ENCODE results near the gene TBX2.

DNA sequence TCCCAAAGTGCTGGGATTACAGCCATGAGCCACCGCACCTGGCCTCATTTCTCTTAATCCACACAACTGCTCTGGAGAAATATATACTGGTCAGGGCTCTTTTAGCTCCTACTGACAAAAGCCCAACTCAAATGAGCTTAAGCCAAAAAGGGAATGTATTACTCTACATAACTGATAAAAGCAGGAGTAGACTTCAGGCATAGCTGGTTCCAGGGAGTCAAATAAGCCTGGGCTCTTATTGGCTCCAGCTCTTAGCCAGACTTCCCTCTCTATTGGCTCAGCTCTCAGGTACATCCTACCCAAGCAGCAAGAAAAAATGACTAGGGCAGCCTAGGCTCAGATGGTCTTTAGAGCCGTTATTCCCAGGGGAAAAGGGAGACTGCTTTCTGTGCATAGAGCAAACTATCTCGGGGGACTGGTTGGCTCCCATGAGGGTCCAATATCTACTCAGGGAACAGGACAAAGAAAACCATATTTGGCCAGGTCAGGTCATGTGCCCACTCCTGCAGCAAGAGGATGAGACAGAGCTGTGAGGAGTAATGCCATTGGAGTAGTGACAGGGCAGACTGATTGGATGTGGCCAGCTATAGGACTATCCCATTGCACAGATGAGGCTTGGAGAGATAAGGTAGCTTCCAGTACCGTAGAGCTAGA is 21.2 kb downstream of the TBX2 start:
- TF ChIP-seq, protein P1, sequence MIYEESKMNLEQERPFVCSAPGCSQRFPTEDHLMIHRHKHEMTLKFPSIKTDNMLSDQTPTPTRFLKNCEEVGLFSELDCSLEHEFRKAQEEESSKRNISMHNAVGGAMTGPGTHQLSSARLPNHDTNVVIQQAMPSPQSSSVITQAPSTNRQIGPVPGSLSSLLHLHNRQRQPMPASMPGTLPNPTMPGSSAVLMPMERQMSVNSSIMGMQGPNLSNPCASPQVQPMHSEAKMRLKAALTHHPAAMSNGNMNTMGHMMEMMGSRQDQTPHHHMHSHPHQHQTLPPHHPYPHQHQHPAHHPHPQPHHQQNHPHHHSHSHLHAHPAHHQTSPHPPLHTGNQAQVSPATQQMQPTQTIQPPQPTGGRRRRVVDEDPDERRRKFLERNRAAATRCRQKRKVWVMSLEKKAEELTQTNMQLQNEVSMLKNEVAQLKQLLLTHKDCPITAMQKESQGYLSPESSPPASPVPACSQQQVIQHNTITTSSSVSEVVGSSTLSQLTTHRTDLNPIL (CRISPR knock-in tag; IDR thresholded peaks at IDR 0.05; ENCODE audit: low read depth), result no peak
- no peak for TF ChIP-seq ARNTL (CRISPR knock-in tag; IDR thresholded peaks at IDR 0.05; ENCODE audit: borderline replicate concordance, low read depth)
- TF ChIP-seq ZNF70 (CRISPR knock-in tag; IDR thresholded peaks at IDR 0.05), result no peak
- TF ChIP-seq ISL1 (CRISPR knock-in tag; IDR thresholded peaks at IDR 0.05), result no peak
- no peak for TF ChIP-seq GLIS3 (CRISPR knock-in tag; IDR thresholded peaks at IDR 0.05)
- TF ChIP-seq ZFP30 (CRISPR knock-in tag; IDR thresholded peaks at IDR 0.05), result no peak
- TF ChIP-seq, protein P2, sequence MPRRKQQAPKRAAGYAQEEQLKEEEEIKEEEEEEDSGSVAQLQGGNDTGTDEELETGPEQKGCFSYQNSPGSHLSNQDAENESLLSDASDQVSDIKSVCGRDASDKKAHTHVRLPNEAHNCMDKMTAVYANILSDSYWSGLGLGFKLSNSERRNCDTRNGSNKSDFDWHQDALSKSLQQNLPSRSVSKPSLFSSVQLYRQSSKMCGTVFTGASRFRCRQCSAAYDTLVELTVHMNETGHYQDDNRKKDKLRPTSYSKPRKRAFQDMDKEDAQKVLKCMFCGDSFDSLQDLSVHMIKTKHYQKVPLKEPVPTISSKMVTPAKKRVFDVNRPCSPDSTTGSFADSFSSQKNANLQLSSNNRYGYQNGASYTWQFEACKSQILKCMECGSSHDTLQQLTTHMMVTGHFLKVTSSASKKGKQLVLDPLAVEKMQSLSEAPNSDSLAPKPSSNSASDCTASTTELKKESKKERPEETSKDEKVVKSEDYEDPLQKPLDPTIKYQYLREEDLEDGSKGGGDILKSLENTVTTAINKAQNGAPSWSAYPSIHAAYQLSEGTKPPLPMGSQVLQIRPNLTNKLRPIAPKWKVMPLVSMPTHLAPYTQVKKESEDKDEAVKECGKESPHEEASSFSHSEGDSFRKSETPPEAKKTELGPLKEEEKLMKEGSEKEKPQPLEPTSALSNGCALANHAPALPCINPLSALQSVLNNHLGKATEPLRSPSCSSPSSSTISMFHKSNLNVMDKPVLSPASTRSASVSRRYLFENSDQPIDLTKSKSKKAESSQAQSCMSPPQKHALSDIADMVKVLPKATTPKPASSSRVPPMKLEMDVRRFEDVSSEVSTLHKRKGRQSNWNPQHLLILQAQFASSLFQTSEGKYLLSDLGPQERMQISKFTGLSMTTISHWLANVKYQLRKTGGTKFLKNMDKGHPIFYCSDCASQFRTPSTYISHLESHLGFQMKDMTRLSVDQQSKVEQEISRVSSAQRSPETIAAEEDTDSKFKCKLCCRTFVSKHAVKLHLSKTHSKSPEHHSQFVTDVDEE (CRISPR knock-in tag; IDR thresholded peaks at IDR 0.05), result no peak
- TF ChIP-seq BACH2 (CRISPR knock-in tag; IDR thresholded peaks at IDR 0.05; ENCODE audit: borderline replicate concordance), result no peak
- TF ChIP-seq, protein P3, sequence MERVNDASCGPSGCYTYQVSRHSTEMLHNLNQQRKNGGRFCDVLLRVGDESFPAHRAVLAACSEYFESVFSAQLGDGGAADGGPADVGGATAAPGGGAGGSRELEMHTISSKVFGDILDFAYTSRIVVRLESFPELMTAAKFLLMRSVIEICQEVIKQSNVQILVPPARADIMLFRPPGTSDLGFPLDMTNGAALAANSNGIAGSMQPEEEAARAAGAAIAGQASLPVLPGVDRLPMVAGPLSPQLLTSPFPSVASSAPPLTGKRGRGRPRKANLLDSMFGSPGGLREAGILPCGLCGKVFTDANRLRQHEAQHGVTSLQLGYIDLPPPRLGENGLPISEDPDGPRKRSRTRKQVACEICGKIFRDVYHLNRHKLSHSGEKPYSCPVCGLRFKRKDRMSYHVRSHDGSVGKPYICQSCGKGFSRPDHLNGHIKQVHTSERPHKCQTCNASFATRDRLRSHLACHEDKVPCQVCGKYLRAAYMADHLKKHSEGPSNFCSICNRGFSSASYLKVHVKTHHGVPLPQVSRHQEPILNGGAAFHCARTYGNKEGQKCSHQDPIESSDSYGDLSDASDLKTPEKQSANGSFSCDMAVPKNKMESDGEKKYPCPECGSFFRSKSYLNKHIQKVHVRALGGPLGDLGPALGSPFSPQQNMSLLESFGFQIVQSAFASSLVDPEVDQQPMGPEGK (CRISPR knock-in tag; IDR thresholded peaks at IDR 0.05; ENCODE audit: borderline replicate concordance), result no peak
